GM23338 (cell line): ENCODE results near the gene ILKAP. TPM values are rescaled to one million over a fixed set of nuclear protein-coding genes. Genes with fewer than 3 reads are reported as not detected.

Experiments
- ATAC-seq: fragments of 200-7000 bp; cut with Tn5 transposase; 3 replicates; pipeline ENCODE4 v1.9.1; 2020
- DNase-seq: peaks from one replicate; pipeline ENCODE4 v3.0.0-alpha.2; 2015; ENCODE audit warnings: low spot score
- H2AFZ ChIP-seq: fragments of 200-600 bp; sonication (generic); 2 replicates; pipeline ENCODE4 v1.8.0; 2016; ENCODE audit warnings: antibody characterized with exemption, mild to moderate bottlenecking, moderate library complexity
- H3F3A ChIP-seq: fragments of 200-600 bp; sonication (generic); replicated peaks from 2 replicates; pipeline ENCODE4 v1.8.0; 2017; ENCODE audit warnings: antibody characterized with exemption, mixed run types, low read depth
- H3K27ac ChIP-seq: fragments of 200-600 bp; sonication (generic); 2 replicates; pipeline ENCODE4 v1.6.1; 2016; ENCODE audit warnings: low read depth
- H3K27me3 ChIP-seq: fragments of 200-600 bp; sonication (generic); 2 replicates; pipeline ENCODE4 v1.8.0; 2016; ENCODE audit warnings: mild to moderate bottlenecking, mixed run types, moderate library complexity; ENCODE audit not compliant: insufficient read depth
- H3K36me3 ChIP-seq: fragments of 200-600 bp; sonication (generic); 2 replicates; pipeline ENCODE4 v1.8.0; 2016; ENCODE audit warnings: mild to moderate bottlenecking; ENCODE audit not compliant: insufficient read depth
- H3K4me1 ChIP-seq: fragments of 200-600 bp; sonication (generic); 2 replicates; pipeline ENCODE4 v1.8.0; 2016; ENCODE audit warnings: mild to moderate bottlenecking, moderate library complexity; ENCODE audit not compliant: insufficient read depth
- H3K4me2 ChIP-seq: fragments of 200-600 bp; sonication (generic); 2 replicates; pipeline ENCODE4 v1.7.1; 2017; ENCODE audit warnings: mixed run types
- H3K4me3 ChIP-seq: fragments of 200-600 bp; sonication (generic); 2 replicates; pipeline ENCODE4 v1.6.1; 2016; ENCODE audit warnings: mixed run types
- H3K79me2 ChIP-seq: fragments of 200-600 bp; sonication (generic); replicated peaks from 2 replicates; pipeline ENCODE4 v1.8.0; 2017; ENCODE audit warnings: mild to moderate bottlenecking; ENCODE audit not compliant: insufficient read depth
- H3K9me2 ChIP-seq: fragments of 200-600 bp; sonication (generic); 2 replicates; pipeline ENCODE4 v1.8.0; 2017; ENCODE audit not compliant: insufficient read depth
- H4K20me1 ChIP-seq: fragments of 200-600 bp; sonication (generic); replicated peaks from 2 replicates; pipeline ENCODE4 v1.8.0; 2017; ENCODE audit warnings: mild to moderate bottlenecking; ENCODE audit not compliant: insufficient read depth
- H3K27ac Mint-ChIP-seq: 2 replicates; pipeline ENCODE4 v1.8.0; 2020; ENCODE audit warnings: inconsistent platforms, mild to moderate bottlenecking, moderate library complexity, mixed read lengths
- H3K27me3 Mint-ChIP-seq: 3 replicates; pipeline ENCODE4 v1.8.0; 2022; ENCODE audit warnings: low read depth, mild to moderate bottlenecking, moderate library complexity, mixed read lengths, inconsistent platforms; ENCODE audit not compliant: insufficient read depth, poor library complexity
- H3K36me3 Mint-ChIP-seq: 3 replicates; pipeline ENCODE4 v1.8.0; 2021; ENCODE audit warnings: low read depth, mild to moderate bottlenecking, inconsistent platforms, moderate library complexity, mixed read lengths
- H3K4me1 Mint-ChIP-seq: 3 replicates; pipeline ENCODE4 v1.8.0; 2020; ENCODE audit warnings: mild to moderate bottlenecking, inconsistent platforms, mixed read lengths
- H3K4me3 Mint-ChIP-seq: 3 replicates; pipeline ENCODE4 v1.8.0; 2021; ENCODE audit warnings: moderate library complexity, mild to moderate bottlenecking, inconsistent platforms, mixed read lengths
- H3K9me3 Mint-ChIP-seq: 3 replicates; pipeline ENCODE4 v1.8.0; 2020; ENCODE audit warnings: moderate library complexity, mild to moderate bottlenecking, inconsistent platforms, mixed read lengths
- CREB1 ChIP-seq: fragments of 250-450 bp; sonication (Bioruptor Pico); IDR thresholded peaks from 2 replicates; pipeline ENCODE4 v1.5.0; 2020; ENCODE audit warnings: low read depth, mild to moderate bottlenecking, moderate library complexity
- EZH2 ChIP-seq: fragments of 200-600 bp; sonication (generic); IDR thresholded peaks from one replicate; pipeline ENCODE4 v1.8.0; 2017; ENCODE audit warnings: antibody characterized with exemption, mild to moderate bottlenecking, low read depth; ENCODE audit not compliant: unreplicated experiment
- EZH2phosphoT487 ChIP-seq: fragments of 200-600 bp; sonication (generic); IDR thresholded peaks from one replicate; pipeline ENCODE4 v1.8.1; 2018; ENCODE audit warnings: antibody characterized with exemption; ENCODE audit not compliant: unreplicated experiment
- JUNB ChIP-seq: IDR thresholded peaks from one replicate; pipeline ENCODE4 v1.6.1; 2016; ENCODE audit warnings: antibody characterized with exemption; ENCODE audit not compliant: unreplicated experiment
- NANOG ChIP-seq: IDR thresholded peaks from 2 replicates; pipeline ENCODE4 v1.6.1; 2016; ENCODE audit warnings: antibody characterized with exemption, borderline replicate concordance
- POLR2AphosphoS5 ChIP-seq: IDR thresholded peaks from 2 replicates; pipeline ENCODE4 v1.6.1; 2016; ENCODE audit warnings: antibody characterized with exemption, low read depth
- STAT1 ChIP-seq: IDR thresholded peaks from one replicate; pipeline ENCODE4 v1.6.1; 2016; ENCODE audit warnings: antibody characterized with exemption; ENCODE audit not compliant: unreplicated experiment
- ZNF114 ChIP-seq: fragments of 250-450 bp; sonication (Bioruptor Pico); IDR thresholded peaks from 2 replicates; pipeline ENCODE4 v1.5.0; 2020; ENCODE audit warnings: mild to moderate bottlenecking, moderate library complexity
- ZNF331 ChIP-seq: fragments of 250-450 bp; sonication (Bioruptor Pico); IDR thresholded peaks from 2 replicates; pipeline ENCODE4 v1.5.0; 2020; ENCODE audit warnings: low read depth, mild to moderate bottlenecking, moderate library complexity
- polyA plus RNA-seq: library from polyadenylated mRNA; unstranded; fragments of >200 nt; fragmentation: Nextera tagmentation; extraction: Ambion mirVana; gene quantifications from 2 replicates; pipeline ENCODE4 v1.2.1, GENCODE V29; 2016
- total RNA-seq: library from RNA; depleted of rRNA; stranded (reverse); fragments of >200 nt; shearing (Covaris generic); gene quantifications from 2 replicates; pipeline ENCODE4 v1.2.3, GENCODE V29; 2014
- TF ChIP-seq, protein P1 (sequence below): IDR thresholded peaks from one replicate; pipeline ENCODE4 v1.6.1; 2018; ENCODE audit warnings: antibody characterized with exemption; ENCODE audit not compliant: unreplicated experiment
- TF ChIP-seq, protein P2 (sequence below), 2 experiments: fragments of 200-600 bp in 1 of 2; sonication (generic) in 1 of 2; conservative IDR thresholded peaks; 2 replicates each; pipeline versions ENCODE4 v1.5.1 to v1.6.1; 2016 to 2017; ENCODE audit warnings: antibody characterized with exemption in 2 of 2, low read depth in 2 of 2, mild to moderate bottlenecking in 2 of 2, moderate library complexity in 1 of 2
- TF ChIP-seq, protein P3 (sequence below): IDR thresholded peaks from 2 replicates; pipeline ENCODE4 v1.6.1; 2016; ENCODE audit warnings: antibody characterized with exemption
- TF ChIP-seq, protein P4 (sequence below): fragments of 250-450 bp; sonication (Bioruptor Pico); IDR thresholded peaks from 2 replicates; pipeline ENCODE4 v1.5.0; 2020; ENCODE audit warnings: mild to moderate bottlenecking, moderate library complexity

The ILKAP gene
- total and polyA plus RNA-seq, 2 experiments from 2014 or later = 17.0 to 35.9 TPM

DNA sequence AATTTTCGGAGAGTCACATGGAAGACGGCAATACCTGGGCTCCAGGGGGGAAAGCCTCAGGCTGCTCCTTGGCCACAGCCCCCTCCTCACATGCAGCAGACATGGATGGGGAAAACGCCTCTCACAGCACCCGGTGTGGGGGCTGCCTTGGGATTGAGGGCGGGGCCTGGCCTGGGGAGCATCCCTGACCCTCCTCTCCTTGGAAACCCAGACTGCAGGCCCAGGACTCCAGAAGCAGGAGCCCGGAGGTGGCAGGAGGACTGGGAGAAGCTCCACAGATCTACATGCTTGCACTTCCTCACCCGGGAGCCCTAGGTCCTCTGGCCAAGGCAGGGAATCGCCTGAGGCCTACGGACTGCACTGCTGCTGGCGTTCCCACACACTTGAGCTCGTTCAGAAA is 48.5 kb upstream of the ILKAP start:
- H3K9me2 ChIP-seq = no peaks in the 10 kb centered on the region
- no peak overlapping the region for H3K4me3 Mint-ChIP-seq
- H2AFZ ChIP-seq = no peak overlapping the region
- peaks cover 9% of the 10 kb centered on the region; the same call in 2 of the 3 replicates for H3K36me3 Mint-ChIP-seq
- H3K27me3 Mint-ChIP-seq = peaks cover 13% of the 10 kb centered on the region
- no peak overlapping the region for H3K27ac ChIP-seq
- H3K27ac Mint-ChIP-seq = no peak overlapping the region
- peaks cover 4% of the 10 kb centered on the region; the same call in 1 of the 3 replicates for H3K4me1 Mint-ChIP-seq
- ATAC-seq (no peak), DNase-seq (no peak)
- no peaks in the 10 kb centered on the region for H3K9me3 Mint-ChIP-seq
- no peaks in the 10 kb centered on the region for H3K79me2 ChIP-seq
- no peaks in the 10 kb centered on the region for H3K4me1 ChIP-seq
- H3K36me3 ChIP-seq = no peaks in the 10 kb centered on the region
- no peaks in the 10 kb centered on the region for H3K27me3 ChIP-seq
- H3K4me2 ChIP-seq = no peak overlapping the region
- no peaks in the 10 kb centered on the region for H3F3A ChIP-seq
- no peak overlapping the region for H3K4me3 ChIP-seq
- 0 out of 2 replicates have a peak, but pooled peaks cover 3% of the 10 kb centered on the region for H4K20me1 ChIP-seq
- no peak for TF ChIP-seq CREB1 (CRISPR knock-in tag)
- TF ChIP-seq, protein P1, sequence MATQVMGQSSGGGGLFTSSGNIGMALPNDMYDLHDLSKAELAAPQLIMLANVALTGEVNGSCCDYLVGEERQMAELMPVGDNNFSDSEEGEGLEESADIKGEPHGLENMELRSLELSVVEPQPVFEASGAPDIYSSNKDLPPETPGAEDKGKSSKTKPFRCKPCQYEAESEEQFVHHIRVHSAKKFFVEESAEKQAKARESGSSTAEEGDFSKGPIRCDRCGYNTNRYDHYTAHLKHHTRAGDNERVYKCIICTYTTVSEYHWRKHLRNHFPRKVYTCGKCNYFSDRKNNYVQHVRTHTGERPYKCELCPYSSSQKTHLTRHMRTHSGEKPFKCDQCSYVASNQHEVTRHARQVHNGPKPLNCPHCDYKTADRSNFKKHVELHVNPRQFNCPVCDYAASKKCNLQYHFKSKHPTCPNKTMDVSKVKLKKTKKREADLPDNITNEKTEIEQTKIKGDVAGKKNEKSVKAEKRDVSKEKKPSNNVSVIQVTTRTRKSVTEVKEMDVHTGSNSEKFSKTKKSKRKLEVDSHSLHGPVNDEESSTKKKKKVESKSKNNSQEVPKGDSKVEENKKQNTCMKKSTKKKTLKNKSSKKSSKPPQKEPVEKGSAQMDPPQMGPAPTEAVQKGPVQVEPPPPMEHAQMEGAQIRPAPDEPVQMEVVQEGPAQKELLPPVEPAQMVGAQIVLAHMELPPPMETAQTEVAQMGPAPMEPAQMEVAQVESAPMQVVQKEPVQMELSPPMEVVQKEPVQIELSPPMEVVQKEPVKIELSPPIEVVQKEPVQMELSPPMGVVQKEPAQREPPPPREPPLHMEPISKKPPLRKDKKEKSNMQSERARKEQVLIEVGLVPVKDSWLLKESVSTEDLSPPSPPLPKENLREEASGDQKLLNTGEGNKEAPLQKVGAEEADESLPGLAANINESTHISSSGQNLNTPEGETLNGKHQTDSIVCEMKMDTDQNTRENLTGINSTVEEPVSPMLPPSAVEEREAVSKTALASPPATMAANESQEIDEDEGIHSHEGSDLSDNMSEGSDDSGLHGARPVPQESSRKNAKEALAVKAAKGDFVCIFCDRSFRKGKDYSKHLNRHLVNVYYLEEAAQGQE = no peak
- no peak for TF ChIP-seq NANOG
- TF ChIP-seq, protein P2, sequence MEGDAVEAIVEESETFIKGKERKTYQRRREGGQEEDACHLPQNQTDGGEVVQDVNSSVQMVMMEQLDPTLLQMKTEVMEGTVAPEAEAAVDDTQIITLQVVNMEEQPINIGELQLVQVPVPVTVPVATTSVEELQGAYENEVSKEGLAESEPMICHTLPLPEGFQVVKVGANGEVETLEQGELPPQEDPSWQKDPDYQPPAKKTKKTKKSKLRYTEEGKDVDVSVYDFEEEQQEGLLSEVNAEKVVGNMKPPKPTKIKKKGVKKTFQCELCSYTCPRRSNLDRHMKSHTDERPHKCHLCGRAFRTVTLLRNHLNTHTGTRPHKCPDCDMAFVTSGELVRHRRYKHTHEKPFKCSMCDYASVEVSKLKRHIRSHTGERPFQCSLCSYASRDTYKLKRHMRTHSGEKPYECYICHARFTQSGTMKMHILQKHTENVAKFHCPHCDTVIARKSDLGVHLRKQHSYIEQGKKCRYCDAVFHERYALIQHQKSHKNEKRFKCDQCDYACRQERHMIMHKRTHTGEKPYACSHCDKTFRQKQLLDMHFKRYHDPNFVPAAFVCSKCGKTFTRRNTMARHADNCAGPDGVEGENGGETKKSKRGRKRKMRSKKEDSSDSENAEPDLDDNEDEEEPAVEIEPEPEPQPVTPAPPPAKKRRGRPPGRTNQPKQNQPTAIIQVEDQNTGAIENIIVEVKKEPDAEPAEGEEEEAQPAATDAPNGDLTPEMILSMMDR (conservative IDR thresholded peaks at IDR 0.05; ENCODE audit: low read depth in 2 of 2) = no peak
- no peak for TF ChIP-seq ZNF114 (CRISPR knock-in tag)
- TF ChIP-seq POLR2AphosphoS5 = no peak
- TF ChIP-seq, protein P3, sequence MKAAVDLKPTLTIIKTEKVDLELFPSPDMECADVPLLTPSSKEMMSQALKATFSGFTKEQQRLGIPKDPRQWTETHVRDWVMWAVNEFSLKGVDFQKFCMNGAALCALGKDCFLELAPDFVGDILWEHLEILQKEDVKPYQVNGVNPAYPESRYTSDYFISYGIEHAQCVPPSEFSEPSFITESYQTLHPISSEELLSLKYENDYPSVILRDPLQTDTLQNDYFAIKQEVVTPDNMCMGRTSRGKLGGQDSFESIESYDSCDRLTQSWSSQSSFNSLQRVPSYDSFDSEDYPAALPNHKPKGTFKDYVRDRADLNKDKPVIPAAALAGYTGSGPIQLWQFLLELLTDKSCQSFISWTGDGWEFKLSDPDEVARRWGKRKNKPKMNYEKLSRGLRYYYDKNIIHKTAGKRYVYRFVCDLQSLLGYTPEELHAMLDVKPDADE = no peak
- no peak for TF ChIP-seq JUNB
- TF ChIP-seq STAT1 = no peak
- no peak for TF ChIP-seq EZH2
- no peak for TF ChIP-seq EZH2phosphoT487
- TF ChIP-seq, protein P4, sequence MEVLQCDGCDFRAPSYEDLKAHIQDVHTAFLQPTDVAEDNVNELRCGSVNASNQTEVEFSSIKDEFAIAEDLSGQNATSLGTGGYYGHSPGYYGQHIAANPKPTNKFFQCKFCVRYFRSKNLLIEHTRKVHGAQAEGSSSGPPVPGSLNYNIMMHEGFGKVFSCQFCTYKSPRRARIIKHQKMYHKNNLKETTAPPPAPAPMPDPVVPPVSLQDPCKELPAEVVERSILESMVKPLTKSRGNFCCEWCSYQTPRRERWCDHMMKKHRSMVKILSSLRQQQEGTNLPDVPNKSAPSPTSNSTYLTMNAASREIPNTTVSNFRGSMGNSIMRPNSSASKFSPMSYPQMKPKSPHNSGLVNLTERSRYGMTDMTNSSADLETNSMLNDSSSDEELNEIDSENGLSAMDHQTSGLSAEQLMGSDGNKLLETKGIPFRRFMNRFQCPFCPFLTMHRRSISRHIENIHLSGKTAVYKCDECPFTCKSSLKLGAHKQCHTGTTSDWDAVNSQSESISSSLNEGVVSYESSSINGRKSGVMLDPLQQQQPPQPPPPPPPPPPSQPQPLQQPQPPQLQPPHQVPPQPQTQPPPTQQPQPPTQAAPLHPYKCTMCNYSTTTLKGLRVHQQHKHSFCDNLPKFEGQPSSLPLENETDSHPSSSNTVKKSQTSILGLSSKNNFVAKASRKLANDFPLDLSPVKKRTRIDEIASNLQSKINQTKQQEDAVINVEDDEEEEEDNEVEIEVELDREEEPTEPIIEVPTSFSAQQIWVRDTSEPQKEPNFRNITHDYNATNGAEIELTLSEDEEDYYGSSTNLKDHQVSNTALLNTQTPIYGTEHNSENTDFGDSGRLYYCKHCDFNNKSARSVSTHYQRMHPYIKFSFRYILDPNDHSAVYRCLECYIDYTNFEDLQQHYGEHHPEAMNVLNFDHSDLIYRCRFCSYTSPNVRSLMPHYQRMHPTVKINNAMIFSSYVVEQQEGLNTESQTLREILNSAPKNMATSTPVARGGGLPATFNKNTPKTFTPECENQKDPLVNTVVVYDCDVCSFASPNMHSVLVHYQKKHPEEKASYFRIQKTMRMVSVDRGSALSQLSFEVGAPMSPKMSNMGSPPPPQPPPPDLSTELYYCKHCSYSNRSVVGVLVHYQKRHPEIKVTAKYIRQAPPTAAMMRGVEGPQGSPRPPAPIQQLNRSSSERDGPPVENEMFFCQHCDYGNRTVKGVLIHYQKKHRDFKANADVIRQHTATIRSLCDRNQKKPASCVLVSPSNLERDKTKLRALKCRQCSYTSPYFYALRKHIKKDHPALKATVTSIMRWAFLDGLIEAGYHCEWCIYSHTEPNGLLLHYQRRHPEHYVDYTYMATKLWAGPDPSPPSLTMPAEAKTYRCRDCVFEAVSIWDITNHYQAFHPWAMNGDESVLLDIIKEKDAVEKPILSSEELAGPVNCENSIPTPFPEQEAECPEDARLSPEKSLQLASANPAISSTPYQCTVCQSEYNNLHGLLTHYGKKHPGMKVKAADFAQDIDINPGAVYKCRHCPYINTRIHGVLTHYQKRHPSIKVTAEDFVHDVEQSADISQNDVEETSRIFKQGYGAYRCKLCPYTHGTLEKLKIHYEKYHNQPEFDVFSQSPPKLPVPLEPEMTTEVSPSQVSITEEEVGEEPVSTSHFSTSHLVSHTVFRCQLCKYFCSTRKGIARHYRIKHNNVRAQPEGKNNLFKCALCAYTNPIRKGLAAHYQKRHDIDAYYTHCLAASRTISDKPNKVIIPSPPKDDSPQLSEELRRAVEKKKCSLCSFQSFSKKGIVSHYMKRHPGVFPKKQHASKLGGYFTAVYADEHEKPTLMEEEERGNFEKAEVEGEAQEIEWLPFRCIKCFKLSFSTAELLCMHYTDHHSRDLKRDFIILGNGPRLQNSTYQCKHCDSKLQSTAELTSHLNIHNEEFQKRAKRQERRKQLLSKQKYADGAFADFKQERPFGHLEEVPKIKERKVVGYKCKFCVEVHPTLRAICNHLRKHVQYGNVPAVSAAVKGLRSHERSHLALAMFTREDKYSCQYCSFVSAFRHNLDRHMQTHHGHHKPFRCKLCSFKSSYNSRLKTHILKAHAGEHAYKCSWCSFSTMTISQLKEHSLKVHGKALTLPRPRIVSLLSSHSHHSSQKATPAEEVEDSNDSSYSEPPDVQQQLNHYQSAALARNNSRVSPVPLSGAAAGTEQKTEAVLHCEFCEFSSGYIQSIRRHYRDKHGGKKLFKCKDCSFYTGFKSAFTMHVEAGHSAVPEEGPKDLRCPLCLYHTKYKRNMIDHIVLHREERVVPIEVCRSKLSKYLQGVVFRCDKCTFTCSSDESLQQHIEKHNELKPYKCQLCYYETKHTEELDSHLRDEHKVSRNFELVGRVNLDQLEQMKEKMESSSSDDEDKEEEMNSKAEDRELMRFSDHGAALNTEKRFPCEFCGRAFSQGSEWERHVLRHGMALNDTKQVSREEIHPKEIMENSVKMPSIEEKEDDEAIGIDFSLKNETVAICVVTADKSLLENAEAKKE (CRISPR knock-in tag) = no peak
- TF ChIP-seq ZNF331 (CRISPR knock-in tag) = no peak
